Stimulated activated CD4-positive, alpha-beta T cell treated with anti-CD3 and anti-CD28 coated beads, Interleukin-1b, Interleukin-23, amount 100 ng/mL, for 1 hour (primary cell): ENCODE results near the gene SHISA5.
"Not testable (repeated sequence)": the region's sequence is repeated elsewhere in the genome, so short reads cannot be mapped to it uniquely, and the experiment has no call there.

ENCODE experiments used
- DNase-seq, 2 donors: peaks; one replicate each; pipeline ENCODE4 v3.0.0-alpha.2; 2020; ENCODE audit warnings: low read depth in 2 of 2

The SHISA5 gene, protein sequence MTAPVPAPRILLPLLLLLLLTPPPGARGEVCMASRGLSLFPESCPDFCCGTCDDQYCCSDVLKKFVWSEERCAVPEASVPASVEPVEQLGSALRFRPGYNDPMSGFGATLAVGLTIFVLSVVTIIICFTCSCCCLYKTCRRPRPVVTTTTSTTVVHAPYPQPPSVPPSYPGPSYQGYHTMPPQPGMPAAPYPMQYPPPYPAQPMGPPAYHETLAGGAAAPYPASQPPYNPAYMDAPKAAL

DNA sequence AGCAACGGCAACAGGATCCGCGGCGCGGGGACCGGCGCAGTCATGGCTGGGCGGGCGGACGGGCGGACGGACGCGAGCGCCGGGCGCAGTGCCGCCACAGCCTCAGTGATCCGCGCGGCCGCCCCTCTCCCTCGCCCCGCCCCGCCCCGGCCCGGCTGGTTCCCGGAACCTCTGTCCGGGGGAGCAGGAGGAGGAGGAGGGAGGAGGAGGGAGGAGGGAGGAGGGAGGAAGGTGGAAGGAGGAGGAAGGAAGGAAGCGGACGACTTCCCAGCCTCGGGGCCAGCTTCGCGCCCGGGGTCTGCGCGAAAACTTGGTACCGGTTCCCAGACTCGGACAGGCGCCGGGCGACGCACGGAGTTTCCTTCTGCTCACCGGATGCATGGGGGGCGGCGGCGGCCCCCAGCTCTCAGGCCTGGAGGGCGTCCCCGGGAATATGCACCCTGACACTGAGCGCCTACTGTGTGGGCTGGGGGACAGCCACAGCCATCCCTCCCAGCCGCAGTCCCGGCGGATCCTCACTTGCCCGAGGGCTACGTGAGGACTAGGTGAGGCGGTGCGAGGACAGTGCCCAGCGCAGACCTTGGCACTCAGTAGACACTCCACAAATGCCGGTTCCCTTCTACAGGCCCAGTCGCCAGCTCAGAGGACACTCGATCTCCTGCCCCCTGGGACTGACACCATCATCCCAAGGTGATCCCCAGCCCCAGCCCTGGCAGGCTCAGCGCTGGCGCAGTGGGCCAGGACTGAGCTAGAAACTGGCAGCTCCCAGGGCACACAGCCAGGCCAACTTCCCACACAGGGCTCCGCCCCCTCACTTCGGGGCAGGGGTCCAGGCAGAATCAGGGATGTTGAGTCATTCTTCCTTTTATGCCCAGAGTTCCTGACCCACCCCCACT lies at the start of gene SHISA5:
Gene SHISA5 (minus strand): TSS at position 124 of the 896 bp plus-strand sequence. CDS start 80 bp downstream, at position 44.
- peak in 1 of 2 donors; percentile 26 for DNase-seq

DNA sequence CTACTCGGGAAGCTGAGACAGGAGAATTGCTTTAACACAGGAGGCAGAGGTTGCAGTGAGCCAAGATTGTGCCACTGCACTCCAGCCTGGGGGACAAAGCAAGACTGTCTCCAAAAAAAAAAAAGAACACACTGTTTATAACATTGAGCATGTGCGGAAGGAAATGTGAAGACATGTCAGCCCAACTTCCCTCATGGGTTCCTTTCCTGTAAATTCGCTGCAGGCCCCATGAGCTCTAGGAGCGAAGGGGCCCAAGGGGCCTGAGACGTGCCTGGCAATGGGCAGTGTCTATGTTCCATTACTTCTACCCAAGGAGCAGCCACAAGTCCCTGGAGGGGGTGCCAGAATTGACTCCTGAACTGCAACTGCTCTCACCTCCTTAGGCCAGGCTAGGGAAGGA lies 49.4 kb upstream of the SHISA5 start:
- DNase-seq, result no peak

DNA sequence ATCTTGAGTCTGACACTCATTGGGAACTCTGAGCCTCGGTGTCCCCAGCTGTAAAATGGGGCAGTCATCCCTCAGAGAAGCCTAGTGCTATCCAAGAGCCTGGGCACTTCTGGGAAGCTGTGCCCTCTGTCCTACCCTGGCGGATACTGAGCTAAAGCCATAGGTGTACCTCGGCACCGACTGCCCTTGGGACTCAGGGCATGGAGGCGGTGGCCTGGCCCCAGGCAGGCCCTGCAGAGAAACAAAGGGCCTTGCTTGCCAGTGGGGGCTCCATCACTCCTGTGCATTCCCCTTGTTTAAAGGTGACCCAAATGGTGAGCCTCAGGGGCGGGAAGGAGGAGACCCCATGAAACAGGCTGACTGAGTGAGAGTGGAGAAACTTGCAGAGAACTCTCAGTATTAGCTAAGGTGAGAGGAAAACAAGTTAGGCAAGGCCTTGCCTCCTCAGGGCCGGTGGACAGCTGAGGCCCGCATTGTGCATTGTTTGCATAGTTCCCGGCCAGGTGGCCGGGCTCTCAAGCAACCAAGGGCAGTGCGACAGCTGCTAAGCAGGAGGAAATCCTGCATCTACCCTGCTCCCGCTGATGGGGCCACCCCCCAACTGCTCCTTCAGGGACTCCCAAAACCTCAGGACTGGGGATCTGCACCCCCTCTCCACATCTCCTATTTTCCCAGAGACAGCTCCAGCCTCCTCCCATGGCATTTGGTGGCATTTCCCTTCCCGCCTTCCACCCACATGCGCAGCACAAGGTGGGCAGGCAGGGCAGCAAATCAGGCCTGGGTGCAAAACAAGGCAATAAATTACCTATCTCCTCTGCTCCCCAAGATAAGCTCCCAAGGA lies 48.4 kb upstream of the SHISA5 start:
- no peak for DNase-seq

DNA sequence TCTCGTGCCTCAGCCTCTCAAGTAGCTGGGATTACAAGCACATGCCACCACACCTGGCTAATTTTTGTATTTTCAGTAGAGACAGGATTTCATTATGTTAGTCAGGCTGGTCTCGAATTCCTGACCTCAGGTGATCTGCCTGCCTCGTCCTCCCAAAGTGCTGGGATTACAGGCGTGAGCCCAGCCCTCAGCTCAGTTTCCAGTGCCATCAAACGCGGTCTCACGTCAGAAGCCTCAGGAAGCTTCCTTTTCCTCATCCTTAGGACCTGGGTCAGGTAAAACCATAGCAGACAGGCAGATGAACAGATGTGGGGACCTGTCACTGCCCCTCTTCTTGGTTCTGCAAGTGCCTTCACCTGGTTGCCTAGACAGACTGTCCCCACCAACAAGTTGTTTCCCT lies 47.7 kb upstream of the SHISA5 start:
- not testable (repeated sequence) for DNase-seq

DNA sequence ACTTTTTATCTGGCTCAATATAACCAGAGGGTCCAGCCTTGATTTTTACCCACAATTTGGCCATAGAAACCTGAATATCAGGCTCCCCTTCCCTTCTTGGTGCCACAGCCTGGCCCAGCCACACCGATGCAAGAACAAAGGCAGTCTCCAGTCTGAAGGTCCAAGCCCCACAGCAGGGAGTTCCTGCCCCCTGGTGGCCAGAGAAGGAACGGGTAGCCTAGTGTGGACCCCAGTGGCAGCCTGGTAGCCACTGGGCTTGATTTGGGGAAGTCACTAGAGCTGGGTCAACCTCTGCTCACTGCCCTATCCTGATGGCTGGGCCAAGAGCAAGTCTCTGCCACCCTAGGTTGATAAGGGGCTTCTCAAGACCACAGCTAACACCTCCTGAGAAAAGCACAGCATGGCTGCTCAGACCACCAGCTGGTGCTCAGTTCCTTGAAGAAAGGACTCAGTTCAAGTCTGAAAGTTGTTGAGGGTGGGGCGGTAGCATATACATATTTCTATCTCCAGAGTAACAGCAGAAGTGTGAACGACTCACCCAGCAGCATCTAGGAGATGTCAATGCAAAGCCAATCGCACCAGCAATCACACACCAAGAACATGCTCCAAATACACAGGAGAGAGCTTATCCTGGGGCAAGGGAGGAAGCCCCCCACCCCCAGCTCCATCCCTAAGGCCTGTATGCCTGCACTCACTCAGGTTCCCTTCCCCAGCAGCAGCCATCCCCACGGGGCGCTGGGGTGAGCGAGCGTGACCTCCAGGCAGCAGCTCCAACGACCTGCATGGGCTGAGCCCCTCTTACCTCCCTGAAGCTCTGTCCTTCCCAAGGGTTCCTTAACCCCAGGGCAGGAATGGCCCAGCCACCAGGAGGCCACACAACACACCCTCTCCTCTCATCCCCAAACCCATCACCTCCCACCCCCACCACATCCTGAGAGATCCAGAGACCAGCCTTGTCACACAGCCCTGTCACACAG lies 45.0 kb upstream of the SHISA5 start:
- peak; percentile 69 to 79 for DNase-seq

DNA sequence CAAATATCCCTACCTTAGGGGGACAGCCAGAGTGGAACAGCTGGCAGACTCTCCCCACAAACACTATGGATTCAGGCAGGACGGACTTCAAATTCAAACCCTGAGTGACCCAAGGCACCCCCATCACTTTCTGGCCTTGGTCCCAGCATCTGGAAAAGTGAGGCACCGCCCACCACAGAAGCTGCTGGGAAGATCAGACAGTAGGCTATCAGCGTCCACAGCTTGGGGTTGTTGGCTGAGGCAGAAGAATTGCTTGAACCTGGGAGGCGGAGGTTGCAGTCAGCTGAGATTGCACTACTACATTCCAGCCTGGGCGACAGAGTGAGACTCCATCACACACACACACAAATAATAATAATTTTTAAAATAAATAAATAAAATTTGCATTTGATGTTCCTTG lies 44.2 kb upstream of the SHISA5 start:
- no peak for DNase-seq

DNA sequence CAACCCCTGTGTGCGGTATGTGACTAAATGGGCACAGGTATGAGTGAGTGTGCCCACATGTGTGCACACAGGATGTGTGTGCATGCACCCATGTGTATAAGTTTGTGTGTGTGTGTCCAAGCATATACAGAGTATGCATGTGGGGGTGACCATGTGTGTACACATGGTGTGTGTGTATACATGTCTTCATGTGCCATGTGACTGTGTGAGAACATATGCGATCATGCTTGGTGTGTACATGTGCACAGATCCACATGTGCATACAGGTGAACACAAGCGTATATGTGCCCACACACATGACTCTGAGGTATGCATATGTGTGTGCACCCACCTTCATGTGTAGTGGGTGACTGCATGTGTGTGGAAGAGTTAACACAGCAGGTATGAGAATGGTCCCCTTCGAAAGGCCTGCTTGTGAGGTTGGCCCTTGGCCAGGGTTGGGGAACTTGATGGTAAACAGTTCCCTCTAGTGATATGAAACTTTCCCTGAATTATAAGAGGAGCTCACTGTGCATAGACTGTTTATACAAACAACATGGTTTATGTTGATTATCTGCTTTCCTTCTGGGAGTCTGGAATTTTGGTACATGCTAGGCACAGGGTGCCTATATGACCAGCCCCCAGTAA lies 42.3 kb upstream of the SHISA5 start:
- no peak for DNase-seq

DNA sequence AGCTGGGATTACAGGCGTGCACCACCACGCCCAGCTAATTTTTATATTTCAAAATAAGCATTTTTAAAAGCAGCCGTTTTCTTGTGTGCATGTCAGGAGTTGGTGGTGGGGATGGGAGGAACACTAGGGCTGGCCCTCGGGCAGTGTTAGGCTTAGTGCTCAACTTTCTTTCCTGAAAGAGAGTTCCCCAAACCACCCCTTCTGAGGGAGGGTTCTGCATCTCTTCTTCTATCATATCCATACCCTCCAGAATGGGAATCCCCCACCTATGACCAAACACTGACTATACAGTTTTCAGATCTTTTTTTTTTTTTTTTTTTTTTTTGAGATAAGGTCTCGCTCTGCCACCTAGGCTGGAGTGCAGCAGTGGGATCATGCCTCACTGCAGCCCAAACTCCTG lies 40.2 kb upstream of the SHISA5 start:
- DNase-seq, result no peak

DNA sequence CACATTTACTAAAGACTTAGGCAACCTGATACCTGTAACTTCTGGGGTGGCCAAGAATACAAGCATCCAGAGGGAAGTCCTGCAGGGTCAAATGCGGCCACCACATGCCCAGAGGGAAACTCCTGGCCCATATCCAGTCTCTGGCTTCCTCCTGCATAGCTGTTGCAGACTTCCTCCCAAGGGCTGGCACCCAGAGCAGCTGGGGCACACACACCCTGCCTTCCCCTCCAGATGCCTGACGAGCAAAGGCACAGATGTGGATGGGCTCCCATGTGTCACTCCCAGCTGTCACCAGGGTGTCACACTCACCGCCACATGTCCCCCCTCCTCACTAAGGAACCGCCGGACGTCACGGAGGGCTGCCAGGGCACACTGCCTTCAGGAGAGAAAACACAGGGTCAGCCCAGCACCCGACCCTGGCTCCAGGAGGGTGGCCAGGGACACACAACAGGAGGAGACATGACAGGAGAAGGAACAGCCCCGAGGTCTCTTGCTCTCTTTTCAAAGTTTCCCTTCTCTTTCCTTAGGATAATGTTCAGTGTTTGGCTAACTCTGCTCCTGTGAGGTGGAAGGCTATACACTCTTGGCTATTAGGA lies 39.4 kb upstream of the SHISA5 start:
- DNase-seq, result no peak

DNA sequence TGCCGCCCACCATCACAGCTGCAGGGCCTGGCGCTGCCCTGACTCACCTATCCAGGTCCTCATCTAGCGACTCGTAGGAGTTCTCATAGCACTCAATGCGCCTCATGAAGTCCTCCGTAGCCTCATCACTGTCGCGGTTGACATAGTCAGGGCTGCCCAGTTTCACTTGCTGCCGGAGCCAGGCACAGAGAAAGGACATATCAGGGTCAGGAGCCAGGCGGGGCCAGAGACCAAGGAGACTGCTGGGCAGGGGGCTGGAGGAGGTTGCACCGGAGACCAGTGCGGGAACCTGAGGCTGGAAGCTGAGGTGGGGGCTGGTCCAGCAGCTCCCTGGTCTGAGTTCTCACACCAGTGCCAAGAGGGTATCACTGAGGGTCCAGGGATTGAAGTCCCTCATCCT lies 34.5 kb upstream of the SHISA5 start:
- DNase-seq, result no peak

DNA sequence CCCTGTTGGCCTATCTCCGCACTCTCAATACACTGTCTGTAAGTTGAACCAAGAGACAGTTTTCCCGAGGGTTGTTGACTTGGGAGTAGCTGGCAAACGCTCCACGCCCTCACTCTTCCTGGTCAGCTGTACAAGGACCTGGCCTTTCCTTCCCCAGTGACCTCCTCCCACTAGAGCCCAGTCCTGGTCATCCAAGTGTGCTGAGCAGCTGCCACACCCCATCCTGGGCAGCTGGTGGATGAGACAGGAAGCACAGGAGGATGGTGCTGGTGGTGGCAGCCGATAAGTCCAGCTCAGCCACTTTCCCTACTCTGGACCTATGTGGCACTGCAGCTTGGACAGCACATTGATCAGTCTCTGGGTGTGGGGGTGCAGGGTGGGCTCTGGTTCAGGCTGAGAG lies 32.8 kb upstream of the SHISA5 start:
- DNase-seq, result no peak

DNA sequence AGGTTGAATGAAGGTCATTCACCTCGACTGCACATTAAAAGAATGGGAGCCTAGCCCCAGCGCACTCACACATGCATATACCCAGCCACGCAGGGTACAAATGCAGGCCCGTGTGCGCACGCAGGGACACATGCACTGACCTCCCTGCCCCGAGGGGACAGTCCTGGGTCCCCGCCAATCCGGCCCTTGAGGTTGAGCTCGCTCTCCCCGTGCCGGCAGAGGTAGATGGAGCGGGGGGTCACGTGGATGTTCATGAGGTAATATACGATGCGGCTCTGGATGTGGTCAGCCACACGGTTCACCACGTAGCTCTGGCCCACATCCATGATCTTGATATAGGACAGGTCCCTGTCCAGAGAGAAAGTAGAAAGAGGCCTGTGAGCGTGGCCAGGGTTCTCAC lies 32.1 kb upstream of the SHISA5 start:
- DNase-seq, result no peak

DNA sequence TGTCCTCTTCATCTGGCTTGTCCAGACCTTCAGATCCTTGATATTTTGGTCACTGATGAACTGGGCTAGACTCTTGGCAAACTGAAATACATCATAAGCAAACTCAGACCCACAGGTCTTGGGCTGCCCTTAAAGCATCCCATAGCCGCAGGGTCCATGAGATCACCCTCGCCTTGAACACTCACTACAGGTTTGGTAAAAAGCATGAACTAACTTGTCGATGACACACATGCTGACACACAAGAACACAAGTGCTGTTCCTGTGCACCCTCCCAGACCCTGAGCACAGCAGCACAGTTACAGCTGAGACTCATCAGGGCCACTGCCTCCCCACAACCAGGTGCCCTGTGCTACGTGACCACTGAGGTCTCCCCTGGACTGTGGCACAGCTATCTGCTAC lies 31.6 kb upstream of the SHISA5 start:
- no peak for DNase-seq

DNA sequence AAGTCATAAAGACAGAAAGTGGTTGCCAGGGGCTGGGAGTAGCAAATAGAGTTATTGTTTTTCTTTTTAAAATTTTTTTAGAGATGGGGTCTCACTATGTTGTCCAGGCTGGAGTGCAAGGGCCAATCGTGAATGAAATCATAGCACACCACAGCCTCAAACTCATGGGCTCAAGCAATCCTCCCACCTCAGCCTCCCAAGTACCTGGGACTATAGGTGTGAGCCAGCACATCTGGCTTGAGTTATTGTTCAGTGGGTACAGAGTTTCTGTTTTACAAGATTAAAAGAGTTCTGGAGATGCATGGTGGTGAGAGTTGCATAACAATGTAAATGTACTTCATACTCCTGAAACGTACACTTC lies 29.0 kb upstream of the SHISA5 start:
- DNase-seq, result no peak

DNA sequence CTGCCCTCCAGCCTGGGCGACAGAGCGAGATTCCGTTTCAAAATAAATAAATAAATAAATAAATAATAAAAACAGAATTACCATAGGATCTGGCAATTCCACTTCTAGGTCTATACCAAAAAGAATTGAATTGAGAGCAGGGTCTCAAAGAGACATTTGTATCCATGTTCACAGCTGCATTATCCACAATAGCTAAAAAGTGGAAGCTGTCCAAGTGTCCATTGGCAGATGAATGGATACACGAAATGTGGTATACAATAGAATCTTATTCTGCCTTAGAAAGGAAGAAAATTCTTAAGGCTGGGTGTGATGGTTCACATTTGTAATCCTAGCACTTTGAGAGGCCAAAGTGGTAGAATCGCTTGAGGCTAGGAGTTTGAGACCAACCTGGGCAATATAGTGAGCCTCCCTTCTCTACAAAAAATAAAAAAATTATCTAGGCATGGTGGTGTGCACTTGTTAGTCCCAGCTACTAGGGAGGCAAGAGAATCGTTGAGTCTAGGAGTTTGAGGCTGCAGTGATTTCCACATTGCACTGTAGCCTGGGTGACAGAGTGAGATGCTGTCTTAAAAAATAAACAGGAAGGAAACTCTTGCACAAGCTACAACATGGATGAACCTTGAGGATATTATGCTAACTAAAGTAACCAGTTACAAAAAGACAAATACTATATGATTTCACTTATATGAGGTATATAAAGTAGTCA lies 28.4 kb upstream of the SHISA5 start:
- no peak for DNase-seq

DNA sequence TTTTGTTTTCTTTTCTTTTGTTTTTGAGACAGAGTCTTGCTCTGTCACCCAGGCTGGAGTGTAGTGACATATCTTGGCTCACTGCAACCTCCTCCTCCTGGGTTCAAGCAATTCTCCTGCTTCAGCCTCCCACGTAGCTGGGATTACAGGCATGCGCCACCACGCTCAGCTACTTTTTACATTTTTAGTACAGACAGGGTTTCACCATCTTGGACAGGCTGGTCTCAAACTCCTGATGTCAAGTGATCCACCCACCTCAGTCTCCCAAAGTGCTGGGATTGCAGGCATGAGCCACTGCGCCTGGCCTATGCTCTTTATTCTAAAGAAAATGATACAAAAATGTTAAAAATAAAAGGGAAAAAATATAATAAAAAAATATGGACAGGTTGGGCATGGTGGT lies 26.7 kb upstream of the SHISA5 start:
- not testable (repeated sequence) for DNase-seq

DNA sequence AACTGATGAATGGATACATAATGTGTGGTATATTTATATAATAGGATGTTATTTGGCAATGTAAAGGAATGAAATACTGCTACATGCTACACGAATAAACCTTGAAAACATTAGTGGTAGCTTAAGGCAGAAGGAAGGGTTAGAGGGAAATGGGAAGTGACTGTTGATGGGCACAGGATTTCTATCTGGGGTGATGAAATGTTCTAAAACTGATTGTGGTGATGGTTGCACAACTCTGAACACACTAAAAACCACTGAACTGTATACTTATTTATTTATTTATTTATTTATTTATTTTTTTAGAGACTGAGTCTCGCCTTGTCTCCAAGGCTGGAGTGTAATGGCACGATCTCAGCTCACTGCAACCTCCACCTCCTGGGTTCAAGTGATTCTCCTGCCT lies 24.8 kb upstream of the SHISA5 start:
- DNase-seq, result no peak

DNA sequence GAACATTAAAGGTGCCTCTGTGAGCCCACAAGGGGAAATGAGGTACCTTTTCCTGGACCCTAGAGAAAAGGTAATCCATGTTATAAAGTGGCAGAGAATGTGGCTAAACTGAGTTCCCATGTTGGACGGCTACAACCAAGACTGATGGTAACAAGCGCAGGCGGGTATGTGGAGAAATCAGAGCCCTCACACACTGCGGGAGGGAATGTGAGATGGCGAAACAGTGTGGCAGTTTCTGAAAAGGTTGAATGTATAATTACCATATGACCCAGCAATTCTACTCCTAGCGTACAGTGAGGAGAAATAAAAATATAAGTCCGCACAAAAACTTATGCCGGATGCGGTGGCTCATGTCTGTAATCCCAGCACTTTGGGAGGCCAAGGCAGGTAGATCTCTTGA lies 24.1 kb upstream of the SHISA5 start:
- no peak for DNase-seq

DNA sequence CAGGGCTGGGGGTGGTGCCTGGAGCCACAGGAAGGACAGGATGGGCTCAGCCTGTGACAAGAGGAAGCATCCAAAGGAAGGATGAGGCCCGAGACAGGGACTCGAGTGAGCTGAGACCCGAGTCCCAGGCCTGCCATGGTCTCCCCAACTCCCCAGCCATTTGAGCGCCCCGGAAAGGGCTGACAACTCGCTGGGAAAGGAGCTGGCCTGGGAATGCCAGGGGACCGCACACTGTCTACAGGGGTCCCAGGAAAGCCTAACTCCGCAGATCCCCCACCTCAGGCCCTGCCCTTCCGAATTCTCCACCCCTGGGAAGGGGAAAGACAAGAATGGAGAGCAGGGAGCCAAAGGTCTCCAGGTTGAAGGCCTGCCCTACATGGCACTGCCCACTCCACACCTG lies 21.0 kb upstream of the SHISA5 start:
- DNase-seq, result no peak

DNA sequence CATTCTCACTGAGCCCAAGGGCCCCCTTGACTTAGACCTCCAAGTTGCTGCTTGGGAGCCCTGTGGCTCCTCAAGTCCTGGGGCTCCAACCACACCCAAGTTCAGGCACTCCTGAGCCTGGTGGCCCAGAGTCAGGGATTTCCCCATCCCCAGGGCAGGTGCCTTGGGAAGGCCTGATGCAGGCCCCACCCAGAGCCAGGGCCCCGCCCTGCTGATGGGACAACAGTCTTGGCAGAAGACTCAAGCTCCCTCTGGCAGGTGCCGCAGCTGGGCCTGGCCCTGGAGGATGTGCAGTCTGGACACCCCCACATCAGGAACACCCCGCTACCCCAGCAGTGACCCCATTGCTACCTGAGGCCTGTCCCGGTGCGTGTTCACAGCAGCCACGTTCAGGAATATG lies 17.7 kb upstream of the SHISA5 start:
- DNase-seq, result no peak
